Lung (tissue), 16 donors: ENCODE measurements around the gene CYRIA. TPM values are rescaled to one million over a fixed set of nuclear protein-coding genes. Genes with fewer than 3 reads are reported as not detected.
A peak's percentile ranks its signal among the peaks of the same experiment; 100 is the strongest.

Experiments
- ATAC-seq: fragments of 200-7000 bp; cut with Tn5 transposase; one replicate; pipeline ENCODE4 v1.9.1; 2020; ENCODE audit warnings: moderate number of reproducible peaks; ENCODE audit not compliant: insufficient read depth, low FRiP score
- DNase-seq, 3 donors: peaks; one replicate each; pipeline ENCODE4 v3.0.0-alpha.2; 2013 to 2017
- H3K27ac ChIP-seq, 2 donors: one replicate each; pipeline ENCODE4 v1.5.1; 2013; ENCODE audit warnings: mild to moderate bottlenecking in 2 of 2, moderate library complexity in 2 of 2, control low read depth in 1 of 2, inconsistent platforms in 1 of 2, low read depth in 1 of 2, low read length in 1 of 2
- H3K27me3 ChIP-seq, 3 donors: one replicate each; pipeline ENCODE4 v1.5.1; 2013; ENCODE audit warnings: low read length in 2 of 3; ENCODE audit not compliant: control insufficient read depth in 3 of 3, insufficient read depth in 3 of 3
- H3K36me3 ChIP-seq, 4 donors: one replicate each; pipeline ENCODE4 v1.5.1; 2013; ENCODE audit warnings: low read length in 4 of 4, mild to moderate bottlenecking in 1 of 4, moderate library complexity in 1 of 4; ENCODE audit not compliant: control insufficient read depth in 4 of 4, insufficient read depth in 4 of 4
- H3K4me1 ChIP-seq, 5 donors: one replicate each; pipeline ENCODE4 v1.5.1; 2013; ENCODE audit warnings: low read length in 5 of 5, mild to moderate bottlenecking in 2 of 5, moderate library complexity in 1 of 5; ENCODE audit not compliant: control insufficient read depth in 5 of 5, insufficient read depth in 5 of 5
- H3K4me3 ChIP-seq: one replicate; pipeline ENCODE4 v1.5.1; 2013; ENCODE audit warnings: mild to moderate bottlenecking, control low read depth, moderate library complexity
- H3K9ac ChIP-seq, 2 donors: one replicate each; pipeline ENCODE4 v1.5.1; 2013; ENCODE audit warnings: low read length in 2 of 2, control low read depth in 1 of 2; ENCODE audit not compliant: insufficient read depth in 1 of 2
- H3K9me3 ChIP-seq, 4 donors: one replicate each; pipeline ENCODE4 v1.5.1; 2013; ENCODE audit warnings: low read length in 3 of 4, mild to moderate bottlenecking in 1 of 4, moderate library complexity in 1 of 4; ENCODE audit not compliant: control insufficient read depth in 4 of 4, insufficient read depth in 3 of 4
- WGBS, 2 donors: extraction: QIAGEN DNeasy Blood & Tissue Kit; methylation state at CpG; one replicate each; pipeline ENCODE4 v1.1.7; 2013; 5-methylcytosine and 5-hydroxymethylcytosine counted together
- long read RNA-seq, 5 donors: transcript quantifications; one replicate each; lab custom pipeline, GENCODE V29; 2026
- polyA plus RNA-seq, 2 donors: library from polyadenylated mRNA; stranded (reverse); fragments of 200-250 nt; gene quantifications; one replicate each; pipeline ENCODE4 v1.2.1, GENCODE V29; 2013
- total RNA-seq, 2 donors: library from RNA; depleted of rRNA in 1 of 2; stranded (reverse); fragments of >200 nt in 1 of 2; gene quantifications; one replicate each; pipeline ENCODE4 v1.2.1, GENCODE V29; 2014 to 2021
- TF ChIP-seq, protein P1 (sequence below): IDR thresholded peaks from 2 replicates; pipeline ENCODE4 v1.5.1; 2012; ENCODE audit warnings: mild to moderate bottlenecking; ENCODE audit errors: control extremely low read depth, extremely low read depth
- donor health status: control.
- donor health status: control.
- donor health status: Bipolar disorder and iron deficiency.
- donor health status: healthy.
- donor health status: DM: yes; HTN: yes; CAD: no.

CYRIA gene
- total RNA-seq = 10 to 100 TPM; 17.9 to 23.6 TPM
- polyA plus RNA-seq = 10 to 100 TPM in 1 of 2 donors, 1 to 10 TPM in 1; 4.3 to 15.3 TPM
- long read RNA-seq, donor 1 = 0 reads
- long read RNA-seq, donor 2 = 0 reads
- long read RNA-seq, donor 3, full-length matches to known transcripts = 1 of 1 reads
- long read RNA-seq, donor 3, partial matches to known transcripts = 0 of 1 reads
- long read RNA-seq, donor 3, other reads (novel, unspliced or antisense) = 0 of 1 reads
- long read RNA-seq, donor 4, full-length matches to known transcripts = 1 of 1 reads
- long read RNA-seq, donor 4, partial matches to known transcripts = 0 of 1 reads
- long read RNA-seq, donor 4, other reads (novel, unspliced or antisense) = 0 of 1 reads
- long read RNA-seq, donor 5, full-length matches to known transcripts = 2 of 2 reads
- long read RNA-seq, donor 5, partial matches to known transcripts = 0 of 2 reads
- long read RNA-seq, donor 5, other reads (novel, unspliced or antisense) = 0 of 2 reads

DNA sequence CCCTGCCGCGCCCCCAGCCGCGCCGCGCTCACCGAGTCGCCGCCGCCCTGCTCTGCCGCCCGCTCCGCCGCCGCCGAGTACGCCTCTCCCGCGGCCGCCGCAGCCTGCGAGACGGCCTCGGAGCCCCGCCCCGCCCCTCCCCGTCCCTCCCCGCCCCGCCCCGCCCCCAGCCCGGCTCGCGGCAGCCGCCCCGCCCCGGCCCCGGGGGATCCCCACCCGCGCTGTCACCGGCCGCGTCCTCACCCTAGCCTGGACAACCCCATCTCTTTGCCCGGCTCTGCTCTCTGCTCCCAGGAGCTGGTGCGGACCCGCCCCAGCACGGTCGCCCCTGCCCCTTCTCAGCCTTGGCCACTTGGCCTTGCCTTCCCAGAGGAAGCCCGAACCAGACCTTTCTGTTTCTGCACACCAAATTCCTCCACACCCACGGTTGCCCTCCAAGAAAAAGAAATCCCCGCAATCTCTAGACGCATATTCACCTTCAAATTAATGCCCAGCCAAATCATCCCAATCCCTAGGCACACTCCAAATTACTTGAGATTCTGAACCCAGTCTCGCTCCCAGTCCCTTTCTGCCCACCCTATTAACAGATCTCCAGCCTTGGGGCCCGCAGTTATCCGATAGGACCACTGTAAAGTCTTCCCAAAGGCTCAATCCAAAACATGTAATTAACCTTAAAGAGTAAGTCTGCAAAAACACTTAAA is at the start of gene CYRIA:
TSS of gene CYRIA (minus strand) at position 87 of the 701 bp plus-strand sequence. CDS start 77,715 bp downstream, outside the sequence.
- H3K4me1 ChIP-seq = peaks cover 0 to 51% (median 17%) of the 10 kb centered on the region in 5 donors
- H3K9ac ChIP-seq = peak within 1 kb of the TSS in 1 of 2 donors; percentile 67
- H3K27ac ChIP-seq = peak within 1 kb of the TSS; percentile 67 to 87

DNA sequence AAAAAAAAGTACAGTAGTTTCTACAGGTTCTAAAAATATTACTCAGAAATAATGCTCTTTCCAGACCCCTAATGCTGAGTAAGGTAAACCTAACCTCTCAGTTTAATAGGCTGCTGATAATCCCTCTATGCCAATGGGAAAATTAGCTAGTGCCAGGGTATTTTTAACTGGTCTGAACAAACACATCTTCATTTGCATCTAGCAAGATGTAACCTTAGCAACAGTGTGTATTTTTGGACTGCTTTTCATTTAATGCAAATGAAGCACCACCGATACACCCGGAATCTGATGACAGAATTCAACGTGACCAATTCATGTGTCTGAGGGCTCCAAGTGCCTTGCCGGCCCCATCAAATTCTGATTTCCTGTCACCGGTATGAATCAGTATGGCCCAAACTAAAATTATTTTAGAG is 47.4 kb upstream of the CYRIA start:
- H3K4me3 ChIP-seq = no peak overlapping the region
- no peak overlapping the region for H3K9ac ChIP-seq
- H3K27me3 ChIP-seq = no peaks in the 10 kb centered on the region
- TF ChIP-seq, protein P1, sequence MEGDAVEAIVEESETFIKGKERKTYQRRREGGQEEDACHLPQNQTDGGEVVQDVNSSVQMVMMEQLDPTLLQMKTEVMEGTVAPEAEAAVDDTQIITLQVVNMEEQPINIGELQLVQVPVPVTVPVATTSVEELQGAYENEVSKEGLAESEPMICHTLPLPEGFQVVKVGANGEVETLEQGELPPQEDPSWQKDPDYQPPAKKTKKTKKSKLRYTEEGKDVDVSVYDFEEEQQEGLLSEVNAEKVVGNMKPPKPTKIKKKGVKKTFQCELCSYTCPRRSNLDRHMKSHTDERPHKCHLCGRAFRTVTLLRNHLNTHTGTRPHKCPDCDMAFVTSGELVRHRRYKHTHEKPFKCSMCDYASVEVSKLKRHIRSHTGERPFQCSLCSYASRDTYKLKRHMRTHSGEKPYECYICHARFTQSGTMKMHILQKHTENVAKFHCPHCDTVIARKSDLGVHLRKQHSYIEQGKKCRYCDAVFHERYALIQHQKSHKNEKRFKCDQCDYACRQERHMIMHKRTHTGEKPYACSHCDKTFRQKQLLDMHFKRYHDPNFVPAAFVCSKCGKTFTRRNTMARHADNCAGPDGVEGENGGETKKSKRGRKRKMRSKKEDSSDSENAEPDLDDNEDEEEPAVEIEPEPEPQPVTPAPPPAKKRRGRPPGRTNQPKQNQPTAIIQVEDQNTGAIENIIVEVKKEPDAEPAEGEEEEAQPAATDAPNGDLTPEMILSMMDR = no peak
- H3K27ac ChIP-seq = no peak overlapping the region
- no peaks in the 10 kb centered on the region for H3K9me3 ChIP-seq
- no peaks in the 10 kb centered on the region for H3K36me3 ChIP-seq
- DNase-seq (no peak), ATAC-seq (no peak)
- peaks cover 0 to 4% (median 0%) of the 10 kb centered on the region in 5 donors for H3K4me1 ChIP-seq
- 82 to 94% methylated on average over 5 of the region's 5 CpGs for WGBS, 2 donors

More for the DNA sequence above, at the start of gene CYRIA:
- no peaks in the 10 kb centered on the region for H3K9me3 ChIP-seq
- DNase-seq (peak; percentile 64 to 76 (median 67)), ATAC-seq (peak; percentile 63)
- WGBS, 2 donors = 5 to 15% methylated on average over 17 to 54 of the region's 54 CpGs
- H3K4me3 ChIP-seq = peak within 1 kb of the TSS; percentile 60
- no peaks in the 10 kb centered on the region for H3K36me3 ChIP-seq
- H3K27me3 ChIP-seq = no peaks in the 10 kb centered on the region
- TF ChIP-seq, protein P1 = no peak

DNA sequence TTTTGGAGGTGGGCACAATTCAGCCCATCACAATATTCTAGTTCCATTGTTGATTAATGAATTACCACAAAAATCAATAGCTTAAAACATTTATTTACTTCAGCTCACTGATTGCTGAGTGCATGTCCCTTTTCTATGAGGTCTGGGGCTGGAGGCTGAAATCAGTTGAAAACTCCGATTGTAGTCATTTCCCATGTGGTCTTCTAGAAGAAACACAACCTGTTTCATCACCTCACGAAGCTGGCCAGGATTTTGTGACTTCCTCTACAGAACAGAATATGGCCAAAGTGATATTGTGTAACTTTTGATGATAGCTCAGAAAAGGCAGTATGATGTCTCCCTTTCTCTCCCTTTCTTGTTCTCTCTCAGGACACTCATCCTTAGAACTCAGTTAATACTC is 44.1 kb upstream of the CYRIA start:
- WGBS, 2 donors = 39 to 64% methylated on average over 2 of the region's 2 CpGs
- Histone ChIP-seq H3K27me3 (no peaks in the 10 kb centered on the region), H3K9ac (no peak overlapping the region), H3K9me3 (no peaks in the 10 kb centered on the region), H3K4me3 (no peak overlapping the region), H3K27ac (no peak overlapping the region), H3K4me1 (no peaks in the 10 kb centered on the region), H3K36me3 (no peaks in the 10 kb centered on the region)
- DNase-seq = no peak
- TF ChIP-seq, protein P1 = no peak
- ATAC-seq = no peak
